Measurements from ENCODE around the gene PRR14. TPM values are rescaled to one million over a fixed set of nuclear protein-coding genes. Genes with fewer than 3 reads are reported as not detected.

The PRR14 gene
- total RNA-seq, 4 donors from 2014 or later: 1.0 to 82.4 (median 10.0) TPM

GRCh38 chr16:30669903-30670824 is 19.4 kb downstream of the PRR14 start:
- intact Hi-C loops (cut with DNase I; ENCODE audit: low total_unique reads): no loop called here
- H3K36me3 ChIP-seq: no peaks in the 10 kb centered on the region
- H3K4me1 ChIP-seq: no peaks in the 10 kb centered on the region
- no peak overlapping the region for H3K4me3 ChIP-seq
- H3K27me3 ChIP-seq: no peaks in the 10 kb centered on the region
- H3K27ac ChIP-seq: no peak overlapping the region
- no peaks in the 10 kb centered on the region for H3K9me3 ChIP-seq
- TF ChIP-seq CTCF (IDR thresholded peaks at IDR 0.05) (no peak), POLR2A (IDR thresholded peaks at IDR 0.05) (no peak)
- DNase-seq: no peak

- H3K4me3 ChIP-seq: no peak overlapping the region
- TF ChIP-seq POLR2A (IDR thresholded peaks at IDR 0.05): no peak
- no peak for TF ChIP-seq CTCF (IDR thresholded peaks at IDR 0.05)
- no peaks in the 10 kb centered on the region for H3K9me3 ChIP-seq
- no peak overlapping the region for H3K27ac ChIP-seq
- H3K36me3 ChIP-seq: no peaks in the 10 kb centered on the region
- intact Hi-C loops (cut with DNase I; ENCODE audit: low total_unique reads): no loop called here
- no peak for DNase-seq
- H3K27me3 ChIP-seq: no peaks in the 10 kb centered on the region
- no peaks in the 10 kb centered on the region for H3K4me1 ChIP-seq
These were observed 24.4 kb downstream of the PRR14 start for GRCh38 chr16:30675143-30675542.

GRCh38 chr16:30677931-30678585 is 27.3 kb downstream of the PRR14 start:
- Histone ChIP-seq H3K27ac (no peak overlapping the region), H3K4me1 (no peaks in the 10 kb centered on the region), H3K36me3 (no peaks in the 10 kb centered on the region), H3K9me3 (no peaks in the 10 kb centered on the region), H3K4me3 (no peak overlapping the region), H3K27me3 (no peaks in the 10 kb centered on the region)
- no peak for TF ChIP-seq CTCF (IDR thresholded peaks at IDR 0.05)
- no peak for TF ChIP-seq POLR2A (IDR thresholded peaks at IDR 0.05)
- DNase-seq: no peak
- intact Hi-C loops (cut with DNase I; ENCODE audit: low total_unique reads): no loop called here

- no peak for DNase-seq
- Histone ChIP-seq H3K4me3 (no peak overlapping the region), H3K9me3 (no peaks in the 10 kb centered on the region), H3K27ac (no peak overlapping the region), H3K36me3 (no peaks in the 10 kb centered on the region), H3K4me1 (no peaks in the 10 kb centered on the region), H3K27me3 (no peaks in the 10 kb centered on the region)
- TF ChIP-seq POLR2A (IDR thresholded peaks at IDR 0.05): no peak
- TF ChIP-seq CTCF (IDR thresholded peaks at IDR 0.05): no peak
- intact Hi-C loops (cut with DNase I; ENCODE audit: low total_unique reads): no loop called here
These were observed 27.8 kb downstream of the PRR14 start for GRCh38 chr16:30678586-30678970.

- no peak for DNase-seq
- intact Hi-C loops (cut with DNase I; ENCODE audit: low total_unique reads): no loop called here
- H3K4me3 ChIP-seq: no peak overlapping the region
These were observed 29.6 kb downstream of the PRR14 start for GRCh38 chr16:30680326-30680725.

More at GRCh38 chr16:30680326-30680725, 29.6 kb downstream of the PRR14 start:
- Histone ChIP-seq H3K4me1 (no peaks in the 10 kb centered on the region), H3K27me3 (no peaks in the 10 kb centered on the region), H3K9me3 (no peaks in the 10 kb centered on the region), H3K36me3 (no peaks in the 10 kb centered on the region), H3K27ac (no peak overlapping the region)
- TF ChIP-seq POLR2A (IDR thresholded peaks at IDR 0.05) (no peak), CTCF (IDR thresholded peaks at IDR 0.05) (no peak)

Data from uterus (tissue), 4 donors.